A673 (cell line): Measurements from ENCODE around the gene LPP. TPM values are rescaled to one million over a fixed set of nuclear protein-coding genes. Genes with fewer than 3 reads are reported as not detected.

Source experiments
- BruUV-seq: library from RNA; stranded (reverse); fragments of 400-500 nt; replicated peaks from 2 replicates; lab custom pipeline; 2021; lab: Mats Ljungman, UMichigan
- CTCF ChIA-PET: fragments of 300-600 bp; sonication (Branson Sonifier 250); formaldehyde crosslinking; loops from one replicate; lab custom pipeline; 2022; ENCODE audit warnings: antibody characterized with exemption; lab: Charles Lee
- POLR2A ChIA-PET: fragments of 300-600 bp; sonication (Branson Sonifier 250); formaldehyde crosslinking; loops from one replicate; lab custom pipeline; 2022; ENCODE audit warnings: antibody characterized with exemption; ENCODE audit not compliant: low non-redundant PET; lab: Charles Lee
- DNase-seq: peaks from one replicate; pipeline ENCODE4 v3.0.0-alpha.2; 2015; ENCODE audit warnings: low spot score
- H3K27ac ChIP-seq: fragments of 200-600 bp; sonication (generic); 2 replicates; pipeline ENCODE4 v1.5.1; 2016; ENCODE audit warnings: mixed run types, low read depth, mild to moderate bottlenecking, mixed read lengths, antibody characterized with exemption, low read length; ENCODE audit not compliant: poor library complexity, severe bottlenecking
- H3K27me3 ChIP-seq: fragments of 200-600 bp; sonication (generic); replicated peaks from 2 replicates; pipeline ENCODE4 v1.6.1; 2017; ENCODE audit warnings: mixed run types, low read depth, mild to moderate bottlenecking, mixed read lengths, antibody characterized with exemption, low read length; ENCODE audit not compliant: insufficient read depth, poor library complexity
- H3K36me3 ChIP-seq: fragments of 200-600 bp; sonication (generic); 2 replicates; pipeline ENCODE4 v1.6.1; 2016; ENCODE audit warnings: mixed run types, mild to moderate bottlenecking, mixed read lengths, antibody characterized with exemption, low read length; ENCODE audit not compliant: insufficient read depth, poor library complexity, severe bottlenecking
- H3K4me1 ChIP-seq: fragments of 200-600 bp; sonication (generic); 2 replicates; pipeline ENCODE4 v1.6.1; 2017; ENCODE audit warnings: mixed run types, mild to moderate bottlenecking, mixed read lengths, antibody characterized with exemption, low read length; ENCODE audit not compliant: insufficient read depth, poor library complexity, severe bottlenecking
- H3K4me3 ChIP-seq: fragments of 200-600 bp; sonication (generic); 2 replicates; pipeline ENCODE4 v1.5.1; 2016; ENCODE audit warnings: low read depth, mixed run types, mild to moderate bottlenecking, mixed read lengths, low read length; ENCODE audit not compliant: poor library complexity, severe bottlenecking
- H3K9me3 ChIP-seq: fragments of 200-600 bp; sonication (generic); 2 replicates; pipeline ENCODE4 v1.6.1; 2016; ENCODE audit warnings: mixed run types, low read depth, mild to moderate bottlenecking, mixed read lengths, antibody characterized with exemption, low read length; ENCODE audit not compliant: poor library complexity, severe bottlenecking
- EZH2 ChIP-seq: fragments of 200-600 bp; sonication (generic); IDR thresholded peaks from 2 replicates; pipeline ENCODE4 v1.6.1; 2017; ENCODE audit warnings: borderline replicate concordance, low read depth, mild to moderate bottlenecking, mixed read lengths, antibody characterized with exemption, low read length; ENCODE audit not compliant: poor library complexity, severe bottlenecking
- intact Hi-C: fragments of 100-400 bp; cut with micrococcal nuclease; formaldehyde crosslinking; loops from one replicate; pipeline ENCODE4 v1.10.0; 2022; ENCODE audit not compliant: unreplicated experiment
- total RNA-seq: library from RNA; stranded (reverse); gene quantifications from 2 replicates; pipeline ENCODE4 v1.2.3, GENCODE V29; 2021
- TF ChIP-seq, protein P1 (sequence below): fragments of 300-800, 200-600 bp; sonication (generic); conservative IDR thresholded peaks from 2 replicates; pipeline ENCODE4 v1.5.1; 2017; ENCODE audit warnings: low read depth, mild to moderate bottlenecking, antibody characterized with exemption, low read length, moderate library complexity, mixed read lengths

Gene LPP
- total RNA-seq, 1 experiment from 2014 or later, result 39.7 TPM

DNA sequence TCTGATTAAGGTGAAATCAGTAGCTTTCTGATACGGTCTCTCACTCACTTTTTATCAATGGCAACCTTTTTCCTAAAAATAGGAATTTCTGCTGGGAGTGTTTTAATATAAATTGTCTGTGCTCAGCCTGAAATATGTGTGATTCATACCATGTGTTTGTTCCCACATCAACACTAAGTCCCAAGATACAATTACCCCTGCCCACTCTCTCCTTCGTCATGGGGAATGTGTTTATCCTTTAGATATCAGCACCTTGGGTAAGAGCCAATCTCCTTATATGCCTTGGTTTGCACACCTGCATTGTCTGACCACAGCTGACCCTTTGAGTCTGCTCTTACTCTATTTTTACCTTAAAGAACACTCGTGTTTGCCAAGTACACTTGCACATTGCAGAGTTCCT is 356.4 kb downstream of the LPP start:
- intact Hi-C loops, result loop anchor here (2.0 to 10.0 kb wide), 2 partner anchors 356 to 444 kb away; partner anchors contain the start of gene LPP
- Histone ChIP-seq H3K4me3 (no peak overlapping the region), H3K27me3 (no peaks in the 10 kb centered on the region), H3K36me3 (no peaks in the 10 kb centered on the region), H3K27ac (peak overlapping the region; percentile 85), H3K4me1 (peaks cover 54% of the 10 kb centered on the region), H3K9me3 (peaks cover 3% of the 10 kb centered on the region)
- peak; percentile 52 for DNase-seq
- CTCF ChIA-PET, result no interaction called here
- no TSS peak for BruUV-seq
- POLR2A ChIA-PET, result no interaction called here
- TF ChIP-seq, protein P1, sequence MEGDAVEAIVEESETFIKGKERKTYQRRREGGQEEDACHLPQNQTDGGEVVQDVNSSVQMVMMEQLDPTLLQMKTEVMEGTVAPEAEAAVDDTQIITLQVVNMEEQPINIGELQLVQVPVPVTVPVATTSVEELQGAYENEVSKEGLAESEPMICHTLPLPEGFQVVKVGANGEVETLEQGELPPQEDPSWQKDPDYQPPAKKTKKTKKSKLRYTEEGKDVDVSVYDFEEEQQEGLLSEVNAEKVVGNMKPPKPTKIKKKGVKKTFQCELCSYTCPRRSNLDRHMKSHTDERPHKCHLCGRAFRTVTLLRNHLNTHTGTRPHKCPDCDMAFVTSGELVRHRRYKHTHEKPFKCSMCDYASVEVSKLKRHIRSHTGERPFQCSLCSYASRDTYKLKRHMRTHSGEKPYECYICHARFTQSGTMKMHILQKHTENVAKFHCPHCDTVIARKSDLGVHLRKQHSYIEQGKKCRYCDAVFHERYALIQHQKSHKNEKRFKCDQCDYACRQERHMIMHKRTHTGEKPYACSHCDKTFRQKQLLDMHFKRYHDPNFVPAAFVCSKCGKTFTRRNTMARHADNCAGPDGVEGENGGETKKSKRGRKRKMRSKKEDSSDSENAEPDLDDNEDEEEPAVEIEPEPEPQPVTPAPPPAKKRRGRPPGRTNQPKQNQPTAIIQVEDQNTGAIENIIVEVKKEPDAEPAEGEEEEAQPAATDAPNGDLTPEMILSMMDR, result no peak
- TF ChIP-seq EZH2, result no peak

DNA sequence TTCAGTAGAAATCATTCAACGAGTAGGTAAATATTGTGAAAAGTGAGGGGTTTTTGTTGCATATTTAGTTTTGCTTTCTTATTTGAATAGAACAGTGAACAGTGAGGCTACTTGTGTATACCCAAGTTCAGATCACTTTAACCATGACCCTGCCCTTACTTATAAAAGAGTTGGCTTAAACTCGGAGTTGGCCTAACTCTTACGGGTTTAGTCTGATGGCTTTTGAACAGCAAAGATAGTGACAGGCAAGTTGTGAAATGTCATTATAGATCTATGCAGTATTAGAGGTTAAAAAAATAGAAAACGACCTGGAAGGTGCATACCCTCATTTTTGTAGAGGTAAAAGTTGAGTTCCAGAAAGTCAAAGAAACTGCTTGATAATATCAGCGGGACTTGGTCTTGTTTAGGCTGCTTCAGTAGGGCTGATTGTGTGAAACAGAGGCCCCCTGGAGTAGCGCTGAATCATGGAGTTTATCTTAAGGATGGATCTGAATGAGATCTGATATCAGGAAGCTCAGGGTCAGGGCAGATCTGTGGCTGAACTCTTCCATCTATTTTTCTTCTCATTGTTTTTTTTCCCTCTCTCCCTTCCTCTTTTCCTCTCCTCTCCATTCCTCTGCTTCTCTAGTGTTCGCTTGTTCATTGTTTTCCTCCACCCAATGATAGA is 359.8 kb downstream of the LPP start:
- H3K4me3 ChIP-seq, result no peak overlapping the region
- intact Hi-C loops, result loop anchor here (10.0 kb wide), 1 partner anchor 359 kb away; the partner anchor contains the start of gene LPP
- ChIA-PET CTCF (no interaction called here), POLR2A (no interaction called here)
- H3K27me3 ChIP-seq, result no peaks in the 10 kb centered on the region
- peak; percentile 44 for DNase-seq
- no peak overlapping the region for H3K27ac ChIP-seq
- H3K4me1 ChIP-seq, result peaks cover 34% of the 10 kb centered on the region
- no peaks in the 10 kb centered on the region for H3K9me3 ChIP-seq
- no peaks in the 10 kb centered on the region for H3K36me3 ChIP-seq
- BruUV-seq, result no TSS peak
- TF ChIP-seq, protein P1, result no peak
- TF ChIP-seq EZH2, result no peak

DNA sequence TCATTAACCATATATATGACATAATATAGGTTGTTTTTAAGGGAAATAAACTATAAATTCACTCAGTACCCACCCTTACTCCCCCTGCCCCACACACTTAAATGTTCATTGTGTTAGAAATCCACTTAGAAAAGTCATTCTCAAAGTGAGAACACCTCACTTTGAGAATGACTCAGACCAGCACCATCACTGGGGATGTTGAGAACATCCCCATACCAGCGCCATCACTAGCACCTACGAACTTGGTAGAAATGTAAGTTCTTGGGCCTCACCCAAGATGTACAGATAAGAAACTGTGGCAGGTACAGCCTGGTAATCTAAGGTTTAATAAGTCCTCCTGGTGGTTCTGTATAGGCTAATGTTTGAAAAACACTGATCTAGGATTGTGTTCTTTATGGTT is 362.6 kb downstream of the LPP start:
- no peaks in the 10 kb centered on the region for H3K9me3 ChIP-seq
- TF ChIP-seq EZH2, result no peak
- H3K36me3 ChIP-seq, result no peaks in the 10 kb centered on the region
- H3K27ac ChIP-seq, result no peak overlapping the region
- ChIA-PET CTCF (no interaction called here), POLR2A (interaction anchor here (0.5 kb wide), 1 partner anchor 419 kb away, joined by 6 read pairs; no protein-coding TSS in a partner anchor)
- DNase-seq, result no peak
- intact Hi-C loops, result loop anchor here (10.0 kb wide), 1 partner anchor 362 kb away; the partner anchor contains the start of gene LPP
- no TSS peak for BruUV-seq
- no peaks in the 10 kb centered on the region for H3K27me3 ChIP-seq
- no peak overlapping the region for H3K4me3 ChIP-seq
- H3K4me1 ChIP-seq, result peaks cover 29% of the 10 kb centered on the region

DNA sequence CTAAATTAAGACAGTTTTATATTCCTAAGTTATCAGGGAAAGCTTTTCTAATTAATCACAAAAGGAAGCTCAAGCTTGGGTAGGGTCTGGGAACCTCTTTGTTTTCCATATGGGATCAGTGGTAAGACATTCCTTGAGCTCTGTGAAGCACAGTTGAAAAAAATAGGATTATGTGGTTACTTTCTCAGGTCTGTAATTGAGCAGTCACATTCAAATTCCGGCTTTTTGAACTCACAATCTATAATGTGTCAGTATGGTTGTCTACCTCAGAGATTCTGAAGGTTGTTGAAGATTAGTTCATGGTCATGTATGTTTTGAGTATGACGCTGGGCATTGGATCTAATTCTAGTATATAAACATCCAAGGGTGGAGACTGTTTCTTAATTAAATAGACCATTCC is 364.5 kb downstream of the LPP start:
- ChIA-PET POLR2A (no interaction called here), CTCF (no interaction called here)
- H3K4me1 ChIP-seq, result peaks cover 17% of the 10 kb centered on the region
- H3K4me3 ChIP-seq, result no peak overlapping the region
- no peak for DNase-seq
- intact Hi-C loops, result loop anchor here (10.0 kb wide), 1 partner anchor 364 kb away; the partner anchor contains the start of gene LPP
- H3K27ac ChIP-seq, result no peak overlapping the region
- no peaks in the 10 kb centered on the region for H3K9me3 ChIP-seq
- no peaks in the 10 kb centered on the region for H3K36me3 ChIP-seq
- H3K27me3 ChIP-seq, result no peaks in the 10 kb centered on the region
- BruUV-seq, result no TSS peak
- no peak for TF ChIP-seq EZH2
- TF ChIP-seq, protein P1, result no peak
